HG02763 (cell line): ENCODE data around the gene SUSD6.
"Not testable (repeated sequence)": the region's sequence is repeated elsewhere in the genome, so short reads cannot be mapped to it uniquely, and the experiment has no call there.

Experiments used
- ATAC-seq: cut with Tn5 transposase; IDR thresholded peaks from one replicate; pipeline ENCODE4 v1.9.1; 2021; ENCODE audit warnings: mild to moderate bottlenecking, moderate library complexity; ENCODE audit not compliant: unreplicated experiment

SUSD6 gene

GRCh38 chr14:69587389-69587788 is 24.0 kb upstream of the SUSD6 start:
- no peak for ATAC-seq

GRCh38 chr14:69591317-69591716 is 20.1 kb upstream of the SUSD6 start:
- ATAC-seq, result no peak

- no peak for ATAC-seq
Measured at GRCh38 chr14:69593018-69593677, 18.2 kb upstream of the SUSD6 start.

- no peak for ATAC-seq
Measured at GRCh38 chr14:69594846-69595245, 16.6 kb upstream of the SUSD6 start.

GRCh38 chr14:69595336-69595735 is 16.1 kb upstream of the SUSD6 start:
- ATAC-seq, result no peak

GRCh38 chr14:69599431-69599830 is 12.0 kb upstream of the SUSD6 start:
- ATAC-seq, result not testable (repeated sequence)

GRCh38 chr14:69600304-69600891 is 11.0 kb upstream of the SUSD6 start:
- no peak for ATAC-seq

GRCh38 chr14:69605738-69606137 is 5.7 kb upstream of the SUSD6 start:
- no peak for ATAC-seq

- ATAC-seq, result no peak
Measured at GRCh38 chr14:69606258-69607184, 4.9 kb upstream of the SUSD6 start.

GRCh38 chr14:69610020-69610873 is 1.1 kb upstream of the SUSD6 start:
- ATAC-seq, result no peak

- no peak for ATAC-seq
Measured at GRCh38 chr14:69610874-69611171, 573 bp upstream of the SUSD6 start.

GRCh38 chr14:69612014-69612782 is 802 bp downstream of the SUSD6 start:
- peak; percentile 8 for ATAC-seq

- no peak for ATAC-seq
Measured at GRCh38 chr14:69612783-69613130, 1.4 kb downstream of the SUSD6 start.

GRCh38 chr14:69613312-69614073 is 2.1 kb downstream of the SUSD6 start:
- no peak for ATAC-seq

- no peak for ATAC-seq
Measured at GRCh38 chr14:69614592-69614991, 3.2 kb downstream of the SUSD6 start.

- no peak for ATAC-seq
Measured at GRCh38 chr14:69615121-69615495, 3.7 kb downstream of the SUSD6 start.

GRCh38 chr14:69615496-69616407 is 4.4 kb downstream of the SUSD6 start:
- ATAC-seq, result peak; percentile 40

GRCh38 chr14:69616408-69616773 is 5.0 kb downstream of the SUSD6 start:
- ATAC-seq, result no peak

- no peak for ATAC-seq
Measured at GRCh38 chr14:69617796-69618195, 6.4 kb downstream of the SUSD6 start.
